WTC11 (cell line): ENCODE results near the gene PPP4R3B. TPM values are rescaled to one million over a fixed set of nuclear protein-coding genes. Genes with fewer than 3 reads are reported as not detected.

Experiments used
- ATAC-seq: fragments of 200-7000 bp; cut with Tn5 transposase; 2 replicates; pipeline ENCODE4 v1.10.0; 2021; ENCODE audit warnings: mild to moderate bottlenecking, moderate library complexity
- CTCF ChIA-PET: fragments of 300-600 bp; sonication (Branson Sonifier 250); formaldehyde crosslinking; loops from one replicate; lab custom pipeline; 2021; ENCODE audit warnings: antibody characterized with exemption; lab: Charles Lee
- POLR2A ChIA-PET: fragments of 350-600 bp; sonication (Branson Sonifier 250); formaldehyde crosslinking; loops from one replicate; lab custom pipeline; 2021; ENCODE audit warnings: antibody characterized with exemption; lab: Charles Lee
- DNase-seq: peaks from one replicate; pipeline ENCODE4 v3.0.0; 2021; ENCODE audit warnings: low spot score
- H3K27ac Mint-ChIP-seq: 2 replicates; pipeline ENCODE4 v1.8.0; 2021; ENCODE audit warnings: mixed read lengths
- H3K27me3 Mint-ChIP-seq: 2 replicates; pipeline ENCODE4 v1.8.0; 2021; ENCODE audit warnings: low read depth, mild to moderate bottlenecking, moderate library complexity, mixed read lengths
- H3K36me3 Mint-ChIP-seq: 2 replicates; pipeline ENCODE4 v1.8.0; 2021; ENCODE audit warnings: mixed read lengths
- H3K4me1 Mint-ChIP-seq: 2 replicates; pipeline ENCODE4 v1.8.0; 2022; ENCODE audit warnings: mixed read lengths
- H3K4me3 Mint-ChIP-seq: 2 replicates; pipeline ENCODE4 v1.8.0; 2021; ENCODE audit warnings: mild to moderate bottlenecking, moderate library complexity, mixed read lengths
- H3K9me3 Mint-ChIP-seq: 2 replicates; pipeline ENCODE4 v1.8.0; 2021; ENCODE audit warnings: mixed read lengths
- ATF2 ChIP-seq: sonication (generic); formaldehyde crosslinking; IDR thresholded peaks from 2 replicates; pipeline ENCODE4 v1.8.1; 2022; ENCODE audit warnings: low read depth, missing genetic modification reagents, borderline replicate concordance
- ATF3 ChIP-seq: sonication (generic); formaldehyde crosslinking; conservative IDR thresholded peaks from 2 replicates; pipeline ENCODE4 v1.8.1; 2022; ENCODE audit warnings: mild to moderate bottlenecking, missing genetic modification reagents
- CREM ChIP-seq: sonication (generic); formaldehyde crosslinking; IDR thresholded peaks from 2 replicates; pipeline ENCODE4 v1.8.1; 2022; ENCODE audit warnings: mild to moderate bottlenecking, missing genetic modification reagents, moderate library complexity
- CTCF ChIP-seq: fragments of 200-600 bp; IDR thresholded peaks from 2 replicates; pipeline ENCODE4 v1.8.0; 2022; ENCODE audit warnings: antibody characterized with exemption
- FOXP1 ChIP-seq: sonication (generic); formaldehyde crosslinking; IDR thresholded peaks from 2 replicates; pipeline ENCODE4 v1.8.0; 2022; ENCODE audit warnings: missing genetic modification reagents, mild to moderate bottlenecking, moderate library complexity, borderline replicate concordance
- GRHL2 ChIP-seq: fragments of 250-450 bp; sonication (Bioruptor Pico); IDR thresholded peaks from 2 replicates; pipeline ENCODE4 v1.8.0; 2022; ENCODE audit warnings: mild to moderate bottlenecking, moderate library complexity; ENCODE audit not compliant: insufficient replicate concordance, severe bottlenecking
- GTF2I ChIP-seq: fragments of 250-450 bp; sonication (Bioruptor Pico); conservative IDR thresholded peaks from 2 replicates; pipeline ENCODE4 v1.4.0; 2021; ENCODE audit warnings: mild to moderate bottlenecking
- IRF1 ChIP-seq: sonication (generic); formaldehyde crosslinking; IDR thresholded peaks from 2 replicates; pipeline ENCODE4 v1.8.0; 2023; ENCODE audit warnings: missing genetic modification reagents
- IRF2 ChIP-seq: sonication (generic); formaldehyde crosslinking; IDR thresholded peaks from 2 replicates; pipeline ENCODE4 v1.8.0; 2022; ENCODE audit warnings: low read depth, missing genetic modification reagents, borderline replicate concordance
- MXD4 ChIP-seq: fragments of 250-450 bp; sonication (Bioruptor Pico); IDR thresholded peaks from 2 replicates; pipeline ENCODE4 v1.8.0; 2021; ENCODE audit warnings: mild to moderate bottlenecking, moderate library complexity, borderline replicate concordance
- NR1H2 ChIP-seq: sonication (generic); formaldehyde crosslinking; IDR thresholded peaks from 2 replicates; pipeline ENCODE4 v1.9.0; 2021; ENCODE audit warnings: mild to moderate bottlenecking, moderate library complexity, missing genetic modification reagents
- NR2C2 ChIP-seq: sonication (generic); formaldehyde crosslinking; IDR thresholded peaks from 2 replicates; pipeline ENCODE4 v1.8.0; 2022; ENCODE audit warnings: mild to moderate bottlenecking, missing genetic modification reagents
- NR3C1 ChIP-seq: sonication (generic); formaldehyde crosslinking; conservative IDR thresholded peaks from 2 replicates; pipeline ENCODE4 v1.8.1; 2023; ENCODE audit warnings: low read depth, mild to moderate bottlenecking, missing genetic modification reagents
- SMAD4 ChIP-seq: sonication (generic); formaldehyde crosslinking; IDR thresholded peaks from 2 replicates; pipeline ENCODE4 v1.8.0; 2022; ENCODE audit warnings: mild to moderate bottlenecking, missing genetic modification reagents
- USF1 ChIP-seq: sonication (generic); formaldehyde crosslinking; IDR thresholded peaks from 2 replicates; pipeline ENCODE4 v1.8.0; 2022; ENCODE audit warnings: mild to moderate bottlenecking, missing genetic modification reagents
- ZNF232 ChIP-seq: sonication (generic); formaldehyde crosslinking; IDR thresholded peaks from 2 replicates; pipeline ENCODE4 v1.8.0; 2022; ENCODE audit warnings: mild to moderate bottlenecking, missing genetic modification reagents
- ZNF396 ChIP-seq: fragments of 250-450 bp; sonication (Bioruptor Pico); IDR thresholded peaks from 2 replicates; pipeline ENCODE4 v1.8.0; 2021; ENCODE audit warnings: mild to moderate bottlenecking, moderate library complexity, borderline replicate concordance
- ZNF512 ChIP-seq: sonication (generic); formaldehyde crosslinking; IDR thresholded peaks from 2 replicates; pipeline ENCODE4 v1.8.1; 2022; ENCODE audit warnings: missing genetic modification reagents, borderline replicate concordance
- total RNA-seq: library from RNA; stranded (reverse); gene quantifications from 3 replicates; pipeline ENCODE4 v1.2.3, GENCODE V29; 2021
- TF ChIP-seq, protein P1 (sequence below): sonication (generic); formaldehyde crosslinking; conservative IDR thresholded peaks from 2 replicates; pipeline ENCODE4 v1.8.1; 2023; ENCODE audit warnings: mild to moderate bottlenecking, low read depth, missing genetic modification reagents, moderate library complexity
- TF ChIP-seq, protein P2 (sequence below): fragments of 250-450 bp; sonication (Bioruptor Pico); IDR thresholded peaks from 2 replicates; pipeline ENCODE4 v1.9.0; 2021; ENCODE audit warnings: mild to moderate bottlenecking

Gene PPP4R3B
- total RNA-seq, 1 experiment from 2014 or later = 39.0 TPM

- no peaks in the 10 kb centered on the region for H3K4me1 Mint-ChIP-seq
- H3K4me3 Mint-ChIP-seq = no peak overlapping the region
- ATAC-seq = no peak
- H3K36me3 Mint-ChIP-seq = peaks cover 20% of the 10 kb centered on the region
- H3K9me3 Mint-ChIP-seq = no peaks in the 10 kb centered on the region
- DNase-seq = no peak
- CTCF ChIA-PET = no interaction called here
- no peaks in the 10 kb centered on the region for H3K27me3 Mint-ChIP-seq
- TF ChIP-seq GTF2I (CRISPR knock-in tag) (no peak), GRHL2 (CRISPR knock-in tag) (no peak), USF1 (CRISPR knock-in tag) (no peak), ATF2 (CRISPR knock-in tag) (no peak), IRF1 (CRISPR knock-in tag) (no peak), CTCF (no peak), IRF2 (CRISPR knock-in tag) (no peak), ZNF396 (CRISPR knock-in tag) (no peak), MXD4 (CRISPR knock-in tag) (no peak), NR1H2 (CRISPR knock-in tag) (no peak), SMAD4 (no peak), FOXP1 (CRISPR knock-in tag) (no peak), ZNF232 (no peak), ATF3 (CRISPR knock-in tag) (no peak), NR3C1 (CRISPR knock-in tag) (no peak), CREM (no peak), ZNF512 (CRISPR knock-in tag) (no peak), NR2C2 (CRISPR knock-in tag) (no peak)
- TF ChIP-seq, protein P1, sequence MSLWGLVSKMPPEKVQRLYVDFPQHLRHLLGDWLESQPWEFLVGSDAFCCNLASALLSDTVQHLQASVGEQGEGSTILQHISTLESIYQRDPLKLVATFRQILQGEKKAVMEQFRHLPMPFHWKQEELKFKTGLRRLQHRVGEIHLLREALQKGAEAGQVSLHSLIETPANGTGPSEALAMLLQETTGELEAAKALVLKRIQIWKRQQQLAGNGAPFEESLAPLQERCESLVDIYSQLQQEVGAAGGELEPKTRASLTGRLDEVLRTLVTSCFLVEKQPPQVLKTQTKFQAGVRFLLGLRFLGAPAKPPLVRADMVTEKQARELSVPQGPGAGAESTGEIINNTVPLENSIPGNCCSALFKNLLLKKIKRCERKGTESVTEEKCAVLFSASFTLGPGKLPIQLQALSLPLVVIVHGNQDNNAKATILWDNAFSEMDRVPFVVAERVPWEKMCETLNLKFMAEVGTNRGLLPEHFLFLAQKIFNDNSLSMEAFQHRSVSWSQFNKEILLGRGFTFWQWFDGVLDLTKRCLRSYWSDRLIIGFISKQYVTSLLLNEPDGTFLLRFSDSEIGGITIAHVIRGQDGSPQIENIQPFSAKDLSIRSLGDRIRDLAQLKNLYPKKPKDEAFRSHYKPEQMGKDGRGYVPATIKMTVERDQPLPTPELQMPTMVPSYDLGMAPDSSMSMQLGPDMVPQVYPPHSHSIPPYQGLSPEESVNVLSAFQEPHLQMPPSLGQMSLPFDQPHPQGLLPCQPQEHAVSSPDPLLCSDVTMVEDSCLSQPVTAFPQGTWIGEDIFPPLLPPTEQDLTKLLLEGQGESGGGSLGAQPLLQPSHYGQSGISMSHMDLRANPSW (CRISPR knock-in tag) = no peak
- TF ChIP-seq, protein P2, sequence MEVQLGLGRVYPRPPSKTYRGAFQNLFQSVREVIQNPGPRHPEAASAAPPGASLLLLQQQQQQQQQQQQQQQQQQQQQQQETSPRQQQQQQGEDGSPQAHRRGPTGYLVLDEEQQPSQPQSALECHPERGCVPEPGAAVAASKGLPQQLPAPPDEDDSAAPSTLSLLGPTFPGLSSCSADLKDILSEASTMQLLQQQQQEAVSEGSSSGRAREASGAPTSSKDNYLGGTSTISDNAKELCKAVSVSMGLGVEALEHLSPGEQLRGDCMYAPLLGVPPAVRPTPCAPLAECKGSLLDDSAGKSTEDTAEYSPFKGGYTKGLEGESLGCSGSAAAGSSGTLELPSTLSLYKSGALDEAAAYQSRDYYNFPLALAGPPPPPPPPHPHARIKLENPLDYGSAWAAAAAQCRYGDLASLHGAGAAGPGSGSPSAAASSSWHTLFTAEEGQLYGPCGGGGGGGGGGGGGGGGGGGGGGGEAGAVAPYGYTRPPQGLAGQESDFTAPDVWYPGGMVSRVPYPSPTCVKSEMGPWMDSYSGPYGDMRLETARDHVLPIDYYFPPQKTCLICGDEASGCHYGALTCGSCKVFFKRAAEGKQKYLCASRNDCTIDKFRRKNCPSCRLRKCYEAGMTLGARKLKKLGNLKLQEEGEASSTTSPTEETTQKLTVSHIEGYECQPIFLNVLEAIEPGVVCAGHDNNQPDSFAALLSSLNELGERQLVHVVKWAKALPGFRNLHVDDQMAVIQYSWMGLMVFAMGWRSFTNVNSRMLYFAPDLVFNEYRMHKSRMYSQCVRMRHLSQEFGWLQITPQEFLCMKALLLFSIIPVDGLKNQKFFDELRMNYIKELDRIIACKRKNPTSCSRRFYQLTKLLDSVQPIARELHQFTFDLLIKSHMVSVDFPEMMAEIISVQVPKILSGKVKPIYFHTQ = no peak
- POLR2A ChIA-PET = interaction anchor here (0.5 kb wide), 1 partner anchor 24 kb away, joined by 3 read pairs; no protein-coding TSS in a partner anchor
- peak overlapping the region; percentile 7; the same call in 1 of the 2 replicates for H3K27ac Mint-ChIP-seq
These were observed 86.8 kb downstream of the PPP4R3B start for GRCh38 chr2:55530539-55531081.
